GM12878 (cell line): Measurements from ENCODE around the gene ZFP36. TPM values are rescaled to one million over a fixed set of nuclear protein-coding genes. Genes with fewer than 3 reads are reported as not detected.

Experiments used
- PRDM15 ChIP-seq: fragments of 450-650 bp; formaldehyde crosslinking; IDR thresholded peaks from 2 replicates; pipeline ENCODE4 v1.4.0; 2020; ENCODE audit warnings: mild to moderate bottlenecking, moderate library complexity
- ZNF687 ChIP-seq: fragments of 450-650 bp; IDR thresholded peaks from 2 replicates; pipeline ENCODE4 v1.6.1; 2017; ENCODE audit warnings: mild to moderate bottlenecking, moderate library complexity
- polyA plus RNA-seq, 11 experiments: library from polyadenylated mRNA; depleted of rRNA in 4 of 11; unstranded in 6 of 11; stranded (reverse) in 5 of 11; fragments of >200 nt; fragmentation: Nextera tagmentation in 4 of 11; fragmentation: Illumina TruSeq in 1 of 11; extraction: Ambion mirVana in 4 of 11; extraction: Trizol in 1 of 11; gene quantifications; 1 replicate in 1 of 11; 2 replicates in 10 of 11; pipeline versions ENCODE4 v1.2.1 to v1.2.3, GENCODE V29; 2011 to 2016; ENCODE audit warnings: inconsistent platforms in 2 of 11, missing spikeins in 2 of 11, low read depth in 1 of 11
- total RNA-seq, 4 experiments: library from RNA; depleted of rRNA in 3 of 4; stranded (reverse); fragments of >200 nt in 3 of 4; fragmentation: Illumina TruSeq in 1 of 4; extraction: Trizol in 1 of 4; gene quantifications; 2 replicates each; pipeline versions ENCODE4 v1.2.1 to v1.2.3, GENCODE V29; 2013 to 2021

Gene ZFP36
- total and polyA plus RNA-seq, 10 of the 15 experiments (the other 5 are each of a cell fraction or from before 2014, with no cell fraction given) = 5.3 to 55.0 (median 18.1) TPM

GRCh38 chr19:39407410-39407659 lies 688 bp downstream of the ZFP36 start (continued):
- no peak for TF ChIP-seq ZNF687
- TF ChIP-seq PRDM15 (CRISPR knock-in tag) = no peak
